IPS DF 6.9 (cell line): Measurements from ENCODE around the gene BHLHA9.

Source experiments
- DNase-seq: peaks from one replicate; pipeline ENCODE4 v3.0.0-alpha.2; 2013; ENCODE audit warnings: low read depth, low spot score
- H3K27ac ChIP-seq: one replicate; pipeline ENCODE4 v1.5.1; 2013; ENCODE audit warnings: low read length, control low read depth
- H3K27me3 ChIP-seq: 2 replicates; pipeline ENCODE4 v1.6.1; 2013; ENCODE audit warnings: mild to moderate bottlenecking, low read length; ENCODE audit not compliant: control insufficient read depth, insufficient read depth
- H3K36me3 ChIP-seq: 2 replicates; pipeline ENCODE4 v1.6.1; 2013; ENCODE audit warnings: low read length; ENCODE audit not compliant: control insufficient read depth, insufficient read depth
- H3K4me1 ChIP-seq: 2 replicates; pipeline ENCODE4 v1.6.1; 2013; ENCODE audit warnings: low read length; ENCODE audit not compliant: control insufficient read depth, insufficient read depth
- H3K4me3 ChIP-seq: 2 replicates; pipeline ENCODE4 v1.5.1; 2013; ENCODE audit warnings: mild to moderate bottlenecking, low read length
- H3K9me3 ChIP-seq: 2 replicates; pipeline ENCODE4 v1.6.1; 2013; ENCODE audit warnings: low read length, inconsistent platforms; ENCODE audit not compliant: control insufficient read depth, insufficient read depth
- WGBS: extraction: QIAGEN DNeasy Blood & Tissue Kit; methylation state at CpG from one replicate; pipeline ENCODE4 v1.1.7; 2013; ENCODE audit warnings: mixed read lengths, missing lambda C conversion rate; ENCODE audit not compliant: insufficient read length, insufficient coverage; 5-methylcytosine and 5-hydroxymethylcytosine counted together

The BHLHA9 gene

DNA sequence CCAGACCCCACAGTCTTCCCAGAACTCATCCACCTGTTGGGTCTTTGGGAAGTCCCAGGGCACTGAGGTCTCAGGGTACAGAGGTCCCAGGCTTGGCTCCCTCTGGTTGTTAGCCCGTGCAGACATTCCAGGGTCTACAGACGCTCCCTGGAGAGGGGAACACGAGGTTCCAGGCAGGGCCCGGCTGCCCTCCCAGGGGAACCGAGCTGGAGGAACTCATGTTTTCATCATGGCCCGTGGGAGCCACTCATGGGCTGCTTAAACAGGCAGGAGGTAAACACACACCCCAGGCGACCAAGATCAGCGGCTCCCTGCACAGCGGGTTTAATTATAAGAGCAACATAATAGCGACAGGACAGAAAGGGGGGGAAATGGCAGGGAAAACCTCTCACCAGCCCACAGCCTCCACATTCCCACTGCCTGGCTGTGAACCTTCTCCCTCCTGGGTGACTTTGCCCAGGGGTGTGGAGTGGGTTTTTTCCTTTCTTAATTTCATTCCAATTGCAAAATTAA lies 45.7 kb downstream of the BHLHA9 start:
- no peak overlapping the region for H3K27ac ChIP-seq
- no peak for DNase-seq
- H3K36me3 ChIP-seq, result no peaks in the 10 kb centered on the region
- H3K4me1 ChIP-seq, result no peaks in the 10 kb centered on the region
- H3K9me3 ChIP-seq, result no peaks in the 10 kb centered on the region
- no CpG with 5 or more reads among the region's 10 CpGs for WGBS
- H3K27me3 ChIP-seq, result no peaks in the 10 kb centered on the region
- H3K4me3 ChIP-seq, result no peak overlapping the region
